ENCODE data around the gene PACSIN1.

The PACSIN1 gene

DNA sequence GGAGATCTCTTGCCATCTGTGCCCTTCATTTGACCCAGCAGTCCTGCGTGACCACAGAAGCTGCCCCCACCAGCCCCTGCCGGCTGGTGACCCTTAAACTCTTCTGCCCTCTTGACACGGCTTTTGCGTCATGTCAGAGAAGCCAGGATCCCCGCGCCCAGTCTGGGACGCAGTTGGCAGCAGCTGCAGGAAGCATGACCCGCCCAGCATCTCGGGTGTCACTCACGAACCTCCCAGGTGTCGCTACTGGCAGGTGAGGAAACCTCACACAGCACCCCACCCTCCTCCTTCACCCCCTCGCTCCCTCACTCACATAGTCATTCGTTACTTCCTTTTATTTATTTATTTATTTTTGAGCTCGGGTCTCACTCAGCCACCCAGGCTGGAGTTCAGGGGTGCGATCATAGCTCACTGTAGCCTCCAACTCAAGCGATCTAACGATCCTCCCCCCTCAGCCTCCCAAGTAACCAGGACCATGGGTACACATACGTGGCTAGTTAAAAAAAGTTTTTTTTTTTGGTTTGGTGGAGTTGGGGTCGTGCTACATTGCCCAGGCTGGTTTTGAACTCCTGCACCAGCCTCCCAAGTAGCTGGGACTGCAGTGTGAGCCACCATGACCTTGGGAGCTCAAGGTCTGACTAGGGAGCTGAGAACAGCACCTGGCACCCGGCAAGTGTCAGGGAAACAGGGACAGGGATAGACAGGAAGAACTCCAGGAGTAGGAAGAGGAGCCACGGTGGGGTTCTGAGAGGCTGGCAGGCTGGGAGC is 104.4 kb downstream of the PACSIN1 start:
- H3K27ac ChIP-seq, result no peak overlapping the region
- H3K9me3 ChIP-seq (ENCODE audit: severe bottlenecking), result no peaks in the 10 kb centered on the region
- DNase-seq, result no peak
- no peak overlapping the region for H3K4me3 ChIP-seq (ENCODE audit: low read depth, low read length)
- TF ChIP-seq, protein P1, sequence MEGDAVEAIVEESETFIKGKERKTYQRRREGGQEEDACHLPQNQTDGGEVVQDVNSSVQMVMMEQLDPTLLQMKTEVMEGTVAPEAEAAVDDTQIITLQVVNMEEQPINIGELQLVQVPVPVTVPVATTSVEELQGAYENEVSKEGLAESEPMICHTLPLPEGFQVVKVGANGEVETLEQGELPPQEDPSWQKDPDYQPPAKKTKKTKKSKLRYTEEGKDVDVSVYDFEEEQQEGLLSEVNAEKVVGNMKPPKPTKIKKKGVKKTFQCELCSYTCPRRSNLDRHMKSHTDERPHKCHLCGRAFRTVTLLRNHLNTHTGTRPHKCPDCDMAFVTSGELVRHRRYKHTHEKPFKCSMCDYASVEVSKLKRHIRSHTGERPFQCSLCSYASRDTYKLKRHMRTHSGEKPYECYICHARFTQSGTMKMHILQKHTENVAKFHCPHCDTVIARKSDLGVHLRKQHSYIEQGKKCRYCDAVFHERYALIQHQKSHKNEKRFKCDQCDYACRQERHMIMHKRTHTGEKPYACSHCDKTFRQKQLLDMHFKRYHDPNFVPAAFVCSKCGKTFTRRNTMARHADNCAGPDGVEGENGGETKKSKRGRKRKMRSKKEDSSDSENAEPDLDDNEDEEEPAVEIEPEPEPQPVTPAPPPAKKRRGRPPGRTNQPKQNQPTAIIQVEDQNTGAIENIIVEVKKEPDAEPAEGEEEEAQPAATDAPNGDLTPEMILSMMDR (IDR thresholded peaks at IDR 0.05; ENCODE audit: low read depth, low read length), result no peak
- no peaks in the 10 kb centered on the region for H3K27me3 ChIP-seq (ENCODE audit: insufficient read depth, low read depth, severe bottlenecking)
- H3K36me3 ChIP-seq, result no peaks in the 10 kb centered on the region

DNA sequence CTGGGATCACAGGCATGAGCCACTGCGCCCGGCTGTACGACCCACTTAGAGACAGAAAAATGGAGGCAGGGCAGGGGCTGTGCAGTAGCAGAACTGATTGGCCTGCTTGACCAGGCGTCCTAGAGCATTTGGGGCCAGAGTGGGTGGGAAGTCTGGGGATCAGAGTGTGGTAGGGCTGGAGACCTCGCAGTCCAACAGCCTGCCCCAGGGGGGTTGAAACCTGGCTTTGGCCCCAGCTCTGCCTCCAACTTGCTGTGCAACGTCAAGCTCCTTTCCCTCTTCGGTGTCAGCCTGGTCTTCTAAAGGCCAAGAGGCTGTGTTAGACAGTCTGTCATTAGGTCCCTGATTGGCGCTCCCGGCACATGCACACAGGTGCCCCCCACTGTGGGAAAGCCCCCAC is 105.5 kb downstream of the PACSIN1 start:
- DNase-seq, result no peak
- no peak overlapping the region for H3K27ac ChIP-seq
- H3K27me3 ChIP-seq (ENCODE audit: insufficient read depth, low read depth, severe bottlenecking), result no peaks in the 10 kb centered on the region
- TF ChIP-seq, protein P1 (IDR thresholded peaks at IDR 0.05; ENCODE audit: low read depth, low read length), result no peak
- no peaks in the 10 kb centered on the region for H3K36me3 ChIP-seq
- no peak overlapping the region for H3K4me3 ChIP-seq (ENCODE audit: low read depth, low read length)
- no peaks in the 10 kb centered on the region for H3K9me3 ChIP-seq (ENCODE audit: severe bottlenecking)

DNA sequence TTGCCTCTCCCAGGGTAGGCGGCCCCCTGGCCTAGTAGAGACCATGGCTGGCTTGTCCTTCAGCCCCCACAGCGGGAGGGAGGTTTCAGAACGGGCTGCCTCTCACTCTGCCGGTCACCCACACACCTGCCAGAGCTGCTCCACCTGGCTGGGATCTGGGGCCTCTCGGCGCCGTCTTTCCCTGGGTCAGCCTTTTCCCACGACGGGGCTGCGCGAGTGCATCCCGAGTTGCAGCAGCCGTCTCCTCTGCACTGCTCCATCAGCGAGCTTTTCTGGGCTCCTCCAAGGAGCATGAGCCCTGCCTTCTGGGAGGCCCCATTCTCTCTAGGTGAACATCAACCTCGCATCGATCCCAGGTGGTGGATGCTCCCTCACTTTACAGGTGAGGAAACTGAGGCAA is 106.1 kb downstream of the PACSIN1 start:
- Histone ChIP-seq H3K27me3 (ENCODE audit: insufficient read depth, low read depth, severe bottlenecking) (no peaks in the 10 kb centered on the region), H3K9me3 (ENCODE audit: severe bottlenecking) (no peaks in the 10 kb centered on the region), H3K4me3 (ENCODE audit: low read depth, low read length) (no peak overlapping the region), H3K36me3 (no peaks in the 10 kb centered on the region), H3K27ac (no peak overlapping the region)
- no peak for DNase-seq
- TF ChIP-seq, protein P1 (IDR thresholded peaks at IDR 0.05; ENCODE audit: low read depth, low read length), result no peak

DNA sequence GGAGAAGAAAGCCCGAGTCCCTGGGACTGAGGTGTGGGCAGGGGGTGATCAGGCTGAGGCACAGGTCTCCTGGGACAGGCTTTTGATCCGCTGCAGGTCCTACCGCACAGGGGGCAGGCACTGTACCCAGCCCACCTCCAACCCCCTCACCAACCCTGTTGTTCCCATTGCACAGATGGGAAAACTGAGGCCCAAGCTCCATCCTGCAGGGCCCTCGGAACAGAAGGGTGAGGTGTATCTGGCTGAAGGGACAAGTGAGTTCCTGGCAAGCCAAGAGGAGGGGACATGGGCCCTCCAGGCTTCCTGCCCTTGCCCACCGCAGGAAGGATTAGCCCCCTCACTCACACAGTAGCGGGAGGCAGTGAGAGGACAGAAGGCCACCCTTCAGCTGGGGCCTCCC is 106.7 kb downstream of the PACSIN1 start:
- DNase-seq, result no peak
- Histone ChIP-seq H3K27me3 (ENCODE audit: insufficient read depth, low read depth, severe bottlenecking) (no peaks in the 10 kb centered on the region), H3K27ac (no peak overlapping the region), H3K36me3 (no peaks in the 10 kb centered on the region), H3K9me3 (ENCODE audit: severe bottlenecking) (no peaks in the 10 kb centered on the region), H3K4me3 (ENCODE audit: low read depth, low read length) (no peak overlapping the region)
- TF ChIP-seq, protein P1 (IDR thresholded peaks at IDR 0.05; ENCODE audit: low read depth, low read length), result no peak

DNA sequence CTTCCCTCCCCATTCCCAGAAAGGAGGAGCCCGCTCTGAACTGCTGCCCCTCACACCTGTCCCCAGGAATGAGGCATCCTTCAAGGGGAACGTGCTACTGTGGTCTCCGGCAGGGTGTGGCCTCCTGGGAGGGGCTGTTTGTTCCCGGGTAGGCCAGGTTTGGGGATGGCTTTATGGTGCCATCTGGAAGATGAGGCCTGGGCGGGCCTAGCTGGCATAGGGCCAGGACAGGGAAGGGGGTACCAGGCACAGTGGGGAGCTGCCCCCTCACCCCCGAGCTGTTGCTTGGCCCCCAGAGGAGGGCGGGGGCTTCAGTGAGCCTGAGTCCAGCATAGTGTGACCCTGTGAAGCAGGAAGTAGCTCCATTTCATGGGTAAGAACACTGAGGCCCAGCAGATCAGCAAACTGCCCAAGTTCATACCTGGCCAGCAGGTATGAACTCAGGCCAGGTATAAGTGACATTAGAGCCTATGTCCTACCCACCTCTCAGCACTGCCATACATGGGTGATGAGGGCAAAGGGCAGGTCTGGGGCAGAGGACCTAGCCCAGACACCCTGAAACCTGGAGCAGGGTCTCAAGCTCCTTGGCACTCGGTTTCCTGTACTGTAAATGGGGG is 107.8 kb downstream of the PACSIN1 start:
- Histone ChIP-seq H3K36me3 (no peaks in the 10 kb centered on the region), H3K27me3 (ENCODE audit: insufficient read depth, low read depth, severe bottlenecking) (no peaks in the 10 kb centered on the region), H3K27ac (no peak overlapping the region), H3K4me3 (ENCODE audit: low read depth, low read length) (no peak overlapping the region), H3K9me3 (ENCODE audit: severe bottlenecking) (no peaks in the 10 kb centered on the region)
- DNase-seq, result no peak
- TF ChIP-seq, protein P1 (IDR thresholded peaks at IDR 0.05; ENCODE audit: low read depth, low read length), result no peak
